Superior temporal gyrus (tissue), 1 donor: ENCODE measurements around the gene ZSCAN4.

Experiments used
- DNase-seq: peaks from one replicate; pipeline ENCODE4 v3.0.0-alpha.2; 2016; ENCODE audit errors: extremely low spot score

The ZSCAN4 gene

DNA sequence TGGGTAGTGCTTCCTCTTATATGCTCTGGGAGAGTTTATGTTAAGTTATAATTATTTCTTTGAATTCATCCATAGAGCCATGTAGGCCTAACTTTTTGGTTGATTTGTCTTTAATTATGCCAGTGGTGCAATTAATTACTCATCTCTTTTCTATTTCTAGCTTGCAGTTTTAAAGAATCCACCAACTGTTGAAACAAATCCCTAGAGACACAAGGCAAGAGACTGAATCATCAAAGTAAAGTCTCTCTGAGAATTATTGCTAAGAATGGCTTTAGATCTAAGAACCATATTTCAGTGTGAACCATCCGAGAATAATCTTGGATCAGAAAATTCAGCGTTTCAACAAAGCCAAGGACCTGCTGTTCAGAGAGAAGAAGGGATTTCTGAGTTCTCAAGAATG lies 7.1 kb downstream of the ZSCAN4 start:
- no peak for DNase-seq

DNA sequence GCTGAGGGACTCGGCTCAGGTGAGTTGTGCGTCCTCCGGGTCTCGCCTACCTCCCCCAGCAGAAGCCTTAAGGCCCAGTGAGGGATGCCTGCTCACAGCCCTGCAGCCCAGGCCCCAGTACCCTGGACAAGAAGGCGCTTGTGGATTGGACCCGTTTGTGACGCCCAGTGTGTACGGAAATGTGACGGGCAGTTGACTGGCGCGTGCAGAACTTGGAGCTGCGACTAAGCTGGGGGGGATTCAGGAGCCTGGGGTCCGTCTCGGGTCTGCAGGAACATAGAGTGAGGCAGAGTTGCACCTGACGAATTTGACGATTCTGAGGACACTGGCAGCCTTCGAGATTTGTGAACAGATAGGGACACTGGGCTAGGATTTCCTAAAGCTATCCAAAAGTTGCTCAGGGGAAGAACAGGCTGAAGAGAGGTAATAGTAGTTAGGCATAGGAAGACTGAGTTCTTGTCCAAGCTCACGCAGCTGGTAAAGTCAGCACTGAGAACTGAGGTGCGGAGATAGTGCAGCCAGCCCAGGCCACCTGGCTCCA lies 13.6 kb downstream of the ZSCAN4 start:
- DNase-seq, result no peak

DNA sequence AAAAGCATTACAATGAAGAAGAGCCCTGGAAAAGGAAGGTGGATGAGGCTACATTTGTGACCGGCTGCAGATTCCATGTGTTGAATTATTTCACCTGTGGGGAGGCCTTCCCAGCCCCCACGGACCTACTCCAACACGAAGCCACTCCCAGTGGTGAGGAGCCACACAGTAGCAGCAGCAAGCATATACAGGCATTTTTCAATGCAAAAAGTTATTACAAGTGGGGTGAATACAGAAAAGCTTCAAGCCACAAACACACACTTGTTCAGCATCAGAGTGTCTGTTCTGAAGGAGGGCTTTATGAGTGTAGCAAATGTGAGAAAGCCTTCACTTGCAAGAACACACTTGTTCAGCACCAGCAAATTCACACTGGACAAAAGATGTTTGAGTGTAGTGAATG lies 18.0 kb downstream of the ZSCAN4 start:
- no peak for DNase-seq

DNA sequence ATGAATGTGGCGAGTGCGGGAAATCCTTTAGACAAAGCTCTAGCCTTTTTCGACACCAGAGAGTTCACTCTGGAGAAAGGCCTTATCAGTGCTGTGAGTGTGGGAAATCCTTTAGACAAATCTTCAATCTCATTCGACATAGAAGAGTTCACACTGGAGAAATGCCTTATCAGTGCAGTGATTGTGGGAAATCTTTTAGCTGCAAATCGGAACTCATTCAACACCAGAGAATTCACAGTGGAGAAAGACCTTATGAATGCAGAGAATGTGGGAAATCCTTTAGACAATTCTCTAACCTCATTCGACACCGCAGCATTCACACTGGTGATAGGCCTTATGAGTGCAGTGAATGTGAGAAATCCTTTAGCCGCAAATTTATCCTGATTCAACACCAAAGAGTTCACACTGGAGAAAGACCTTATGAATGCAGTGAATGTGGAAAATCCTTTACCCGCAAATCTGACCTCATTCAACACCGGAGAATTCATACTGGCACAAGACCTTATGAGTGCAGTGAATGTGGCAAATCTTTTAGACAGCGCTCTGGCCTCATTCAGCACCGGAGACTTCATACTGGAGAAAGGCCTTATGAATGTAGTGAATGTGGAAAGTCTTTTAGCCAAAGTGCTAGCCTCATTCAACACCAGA lies 18.8 kb downstream of the ZSCAN4 start:
- DNase-seq, result no peak

DNA sequence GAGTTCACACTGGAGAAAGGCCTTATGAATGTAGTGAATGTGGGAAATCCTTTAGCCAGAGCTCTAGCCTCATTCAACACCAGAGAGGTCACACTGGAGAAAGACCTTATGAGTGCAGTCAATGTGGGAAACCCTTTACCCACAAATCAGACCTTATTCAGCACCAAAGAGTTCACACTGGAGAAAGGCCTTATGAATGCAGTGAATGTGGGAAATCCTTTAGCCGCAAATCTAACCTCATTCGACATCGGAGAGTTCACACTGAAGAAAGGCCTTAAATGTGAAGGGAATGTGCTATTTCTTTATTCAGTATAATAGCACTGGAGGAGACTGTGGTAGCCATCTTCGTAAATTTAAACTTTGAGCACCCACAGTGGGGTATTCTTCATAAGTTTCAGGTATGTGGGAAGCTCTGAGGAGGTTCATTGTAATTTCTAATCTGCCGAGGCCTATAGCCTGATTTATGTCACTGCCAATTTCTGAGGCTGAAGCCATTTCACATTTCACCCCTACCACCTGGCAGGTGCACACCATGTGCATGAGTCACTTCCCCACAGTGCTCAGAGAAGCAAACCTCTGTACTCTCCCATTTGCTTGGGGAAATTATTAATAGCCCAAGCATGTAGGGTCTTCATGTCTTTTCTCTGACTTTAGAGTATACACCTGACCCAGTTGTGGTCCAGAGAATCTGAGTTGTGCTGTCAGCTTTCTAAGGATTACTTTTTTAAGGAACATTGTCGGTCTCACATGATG lies 19.5 kb downstream of the ZSCAN4 start:
- DNase-seq, result no peak

DNA sequence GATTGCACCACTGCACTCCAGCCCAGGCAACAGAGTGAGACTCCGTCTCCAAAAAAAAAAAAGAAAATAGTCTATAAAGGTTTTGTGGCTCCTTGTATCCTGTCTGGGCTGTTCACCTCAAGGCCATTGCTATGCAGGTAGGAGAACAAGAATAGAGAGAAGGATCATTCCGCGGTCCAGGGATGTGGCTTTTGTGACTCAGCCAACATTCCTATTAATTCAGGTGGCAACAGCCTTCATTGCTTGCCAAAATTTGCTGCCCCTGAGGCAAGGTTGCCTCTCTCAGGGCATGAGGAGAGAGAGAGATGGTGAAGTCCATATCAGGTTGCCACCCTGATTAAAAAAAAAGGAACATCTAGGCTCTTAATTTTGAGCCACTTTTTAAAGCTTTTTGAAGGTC lies 21.0 kb downstream of the ZSCAN4 start:
- no peak for DNase-seq

DNA sequence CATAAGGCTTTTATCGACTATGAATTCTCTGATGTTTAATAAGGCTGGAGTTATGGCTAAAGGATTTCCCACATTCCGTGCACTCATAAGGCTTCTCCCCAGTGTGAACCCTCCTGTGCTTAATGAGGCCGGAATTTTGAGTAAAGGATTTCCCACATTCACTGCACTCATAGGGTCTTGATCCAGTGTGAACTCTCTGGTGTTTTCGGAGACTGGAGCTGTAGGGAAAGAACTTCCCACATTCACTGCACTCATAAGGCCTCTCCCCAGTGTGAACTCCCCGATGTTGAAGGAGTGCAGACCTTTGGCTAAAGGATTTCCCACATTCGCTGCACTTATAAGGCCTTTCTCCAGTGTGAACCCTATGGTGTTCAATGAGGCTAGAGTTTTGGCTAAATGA lies 32.9 kb downstream of the ZSCAN4 start:
- DNase-seq, result no peak

DNA sequence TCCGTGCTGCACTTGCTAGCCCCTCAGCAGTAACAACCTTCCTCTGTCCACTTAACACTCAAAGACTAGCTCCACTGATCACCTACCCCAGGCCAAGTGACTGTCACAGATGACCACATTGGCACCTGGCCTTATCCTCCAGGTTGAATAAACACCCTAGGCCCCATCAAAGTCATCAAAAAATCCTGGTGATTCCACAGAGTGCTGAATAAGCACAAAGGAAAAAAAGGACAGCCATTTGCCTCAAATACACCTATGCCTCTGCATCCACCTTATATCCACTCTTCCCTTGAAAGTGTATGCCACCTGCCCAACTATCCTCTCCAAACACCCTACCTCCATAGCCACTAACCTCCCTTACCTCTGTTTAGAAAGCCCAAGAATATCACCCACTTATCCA lies 37.6 kb downstream of the ZSCAN4 start:
- no peak for DNase-seq

DNA sequence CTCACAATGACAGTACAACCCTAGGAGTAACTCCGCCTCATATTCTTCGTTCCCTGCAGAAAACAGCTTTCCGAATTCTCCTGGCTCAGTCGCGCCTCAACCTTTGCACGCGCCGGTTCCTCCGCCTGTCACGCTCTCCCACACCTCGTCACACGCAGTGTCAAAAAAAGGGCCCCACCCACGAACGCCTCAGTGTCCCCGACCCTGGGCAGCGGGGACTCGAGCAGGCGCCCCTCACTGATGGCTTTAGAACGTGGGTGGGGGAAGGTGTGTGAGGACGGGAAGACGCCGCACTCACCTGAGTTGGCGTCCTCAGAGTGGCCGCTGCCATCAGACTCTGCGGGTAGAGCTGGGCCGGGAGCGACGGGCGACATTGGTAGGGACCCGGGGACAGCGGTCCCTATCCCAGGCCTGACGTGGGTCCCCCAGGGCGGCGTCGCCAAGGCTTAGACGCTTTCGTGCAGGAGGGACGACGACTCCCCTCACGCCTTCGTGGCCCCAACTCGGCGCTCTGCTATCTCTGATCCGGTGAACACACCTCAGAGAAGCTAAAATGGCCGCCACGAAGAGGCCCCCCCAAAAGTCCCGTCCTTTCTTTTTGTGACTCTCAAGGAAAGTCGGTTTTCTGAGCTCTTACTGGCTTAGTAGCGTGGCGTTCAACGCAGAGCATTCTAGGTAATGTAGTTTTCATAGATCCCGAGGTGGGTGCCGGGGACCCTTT lies 40.1 kb downstream of the ZSCAN4 start, which contains the start of gene ZNF154:
ZNF154 (minus strand) TSS at position 564 of the 721 bp plus-strand sequence; CDS start at position 331, 233 bp downstream.
- DNase-seq, result peak; percentile 74

DNA sequence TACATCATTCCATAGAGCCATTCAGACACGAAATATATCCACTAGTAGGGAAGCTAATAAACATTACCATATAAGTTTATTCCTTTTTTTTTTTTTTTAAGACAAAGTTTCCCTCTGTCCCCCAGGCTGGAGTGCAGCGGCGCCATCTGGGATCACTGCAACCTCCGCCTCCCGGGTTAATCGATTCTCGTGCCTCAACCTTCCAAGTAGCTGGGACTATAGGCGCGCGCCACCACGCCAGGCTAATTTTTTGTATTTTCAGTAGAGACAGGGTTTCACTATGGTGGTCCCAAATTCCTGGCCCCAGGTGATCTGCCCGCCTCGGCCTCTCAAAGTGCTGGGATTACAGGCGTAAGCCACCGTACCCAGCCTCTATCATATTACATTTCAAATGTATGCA lies 40.9 kb downstream of the ZSCAN4 start:
- no peak for DNase-seq

DNA sequence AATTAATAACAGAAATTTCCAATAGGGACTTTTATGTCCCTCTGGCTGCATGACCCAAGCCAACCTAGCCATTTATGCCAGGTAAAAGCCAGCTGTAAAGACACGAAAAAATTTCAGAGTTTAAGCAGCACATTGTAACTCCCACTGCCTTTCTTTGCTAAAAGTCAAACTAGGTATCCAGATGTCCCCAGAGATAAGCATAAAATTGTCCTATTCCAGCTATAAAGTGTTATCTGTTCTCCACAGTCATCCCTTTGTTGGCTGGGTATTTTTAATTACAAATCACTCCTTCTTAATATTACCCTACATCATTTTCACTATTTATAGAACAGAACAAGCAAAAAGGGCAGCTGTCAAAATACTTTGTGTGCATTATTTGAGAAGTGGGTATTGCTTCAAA lies 43.5 kb downstream of the ZSCAN4 start:
- DNase-seq, result no peak

DNA sequence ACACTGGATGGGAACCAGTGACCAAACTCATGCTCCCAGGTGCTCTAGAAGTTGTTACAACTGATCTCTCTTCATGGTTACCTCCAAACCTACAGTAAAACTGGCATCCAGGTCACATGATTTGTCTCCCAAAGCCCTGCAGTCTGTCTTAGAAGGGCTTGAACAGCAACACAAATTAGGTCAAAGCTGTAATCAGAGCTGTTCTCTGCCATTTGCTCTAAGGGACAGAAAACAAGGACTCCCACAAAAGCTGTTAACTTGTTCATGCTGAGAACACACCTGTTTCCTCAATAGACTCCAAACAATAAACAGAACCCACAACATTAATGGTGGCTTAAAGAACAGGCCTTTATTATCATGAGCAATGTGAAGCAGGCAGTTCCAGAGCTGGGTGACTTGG lies 50.7 kb downstream of the ZSCAN4 start:
- DNase-seq, result no peak

DNA sequence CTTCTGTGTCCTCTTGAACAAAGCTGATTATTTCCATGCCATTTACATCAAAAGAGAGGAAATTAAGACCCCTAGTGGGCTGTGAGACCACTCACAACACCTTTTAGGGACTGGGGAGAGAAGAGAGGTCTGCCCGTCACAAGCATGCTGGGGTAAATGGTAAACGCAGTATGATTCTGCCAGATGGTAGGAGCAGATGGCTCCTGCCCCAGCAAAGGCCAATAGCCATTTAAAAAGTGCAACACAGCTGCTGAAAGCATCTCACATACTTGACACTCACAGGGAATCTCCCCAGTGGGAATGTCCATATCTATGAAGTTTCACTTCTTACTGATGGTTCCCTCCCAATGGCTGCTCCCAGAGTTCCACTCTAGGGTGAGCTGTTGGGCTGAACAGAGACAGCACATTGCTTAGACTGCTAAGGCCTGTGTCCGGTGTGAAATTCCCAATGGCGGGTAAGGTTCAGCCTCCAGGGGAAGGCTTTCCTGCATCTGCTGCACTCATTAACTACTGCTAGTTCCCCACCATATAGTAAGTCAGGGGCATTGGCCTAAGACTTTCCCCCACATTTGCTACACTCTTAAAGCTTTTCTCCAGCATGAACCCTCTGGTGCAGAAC lies 51.3 kb downstream of the ZSCAN4 start:
- DNase-seq, result no peak

DNA sequence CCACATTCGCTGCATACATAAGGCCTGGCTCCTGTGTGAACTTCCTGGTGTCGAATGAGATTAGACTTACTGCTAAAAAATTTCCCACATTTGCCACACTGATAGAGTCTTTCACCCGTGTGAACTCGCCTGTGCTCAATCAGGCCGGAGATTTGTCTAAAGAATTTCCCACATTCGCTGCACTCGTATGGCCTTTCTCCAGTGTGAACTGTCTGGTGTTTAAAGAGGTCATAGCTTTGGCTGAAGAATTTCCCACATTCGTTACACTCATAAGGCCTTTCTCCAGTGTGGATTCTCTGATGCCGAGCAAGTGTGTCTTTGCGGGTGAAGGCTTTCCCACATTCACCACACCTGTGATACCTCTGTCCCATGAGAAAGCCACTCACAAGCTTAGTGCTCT lies 52.1 kb downstream of the ZSCAN4 start:
- DNase-seq, result no peak
